ENCODE data around the gene ANKRD45.

DNA sequence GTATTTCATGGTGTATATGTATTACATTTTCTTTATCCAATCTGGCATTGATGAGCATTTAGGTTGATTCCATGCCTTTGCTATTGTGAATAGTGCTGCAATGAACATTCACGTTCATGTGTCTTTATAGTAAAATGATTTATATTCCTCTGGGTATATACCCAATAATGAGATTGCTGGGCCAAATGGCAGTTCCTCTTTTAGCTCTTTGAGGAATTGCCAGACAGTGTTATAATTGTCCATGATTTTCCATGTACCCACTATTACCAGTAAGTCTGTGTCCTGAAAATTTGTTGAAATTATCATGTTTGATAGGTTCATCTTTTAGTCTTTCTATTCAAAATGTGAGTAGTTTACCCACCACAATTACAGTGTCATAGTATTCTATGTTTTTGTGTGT is 101.2 kb downstream of the ANKRD45 start:
- TF ChIP-seq, protein P1, sequence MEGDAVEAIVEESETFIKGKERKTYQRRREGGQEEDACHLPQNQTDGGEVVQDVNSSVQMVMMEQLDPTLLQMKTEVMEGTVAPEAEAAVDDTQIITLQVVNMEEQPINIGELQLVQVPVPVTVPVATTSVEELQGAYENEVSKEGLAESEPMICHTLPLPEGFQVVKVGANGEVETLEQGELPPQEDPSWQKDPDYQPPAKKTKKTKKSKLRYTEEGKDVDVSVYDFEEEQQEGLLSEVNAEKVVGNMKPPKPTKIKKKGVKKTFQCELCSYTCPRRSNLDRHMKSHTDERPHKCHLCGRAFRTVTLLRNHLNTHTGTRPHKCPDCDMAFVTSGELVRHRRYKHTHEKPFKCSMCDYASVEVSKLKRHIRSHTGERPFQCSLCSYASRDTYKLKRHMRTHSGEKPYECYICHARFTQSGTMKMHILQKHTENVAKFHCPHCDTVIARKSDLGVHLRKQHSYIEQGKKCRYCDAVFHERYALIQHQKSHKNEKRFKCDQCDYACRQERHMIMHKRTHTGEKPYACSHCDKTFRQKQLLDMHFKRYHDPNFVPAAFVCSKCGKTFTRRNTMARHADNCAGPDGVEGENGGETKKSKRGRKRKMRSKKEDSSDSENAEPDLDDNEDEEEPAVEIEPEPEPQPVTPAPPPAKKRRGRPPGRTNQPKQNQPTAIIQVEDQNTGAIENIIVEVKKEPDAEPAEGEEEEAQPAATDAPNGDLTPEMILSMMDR (IDR thresholded peaks at IDR 0.05 in 4 of 5, conservative IDR thresholded peaks at IDR 0.05 in 1 of 5): no peak
- no peak for TF ChIP-seq POLR2A (IDR thresholded peaks at IDR 0.05)

Data from gastrocnemius medialis (tissue), 4 donors.